HL-60/S4 treated with phorbol 12-myristate 13-acetate at 8.2 ng/mL for 4 days and 3 days (cell line): ENCODE measurements around the gene WSCD2.

ENCODE experiments used
- in situ Hi-C: fragments of 300-500 bp; cut with MboI; formaldehyde crosslinking; loops from 2 replicates; pipeline ENCODE4 v1.15.0; 2022; ENCODE audit warnings: low sequenced_read_pairs

Gene WSCD2

DNA sequence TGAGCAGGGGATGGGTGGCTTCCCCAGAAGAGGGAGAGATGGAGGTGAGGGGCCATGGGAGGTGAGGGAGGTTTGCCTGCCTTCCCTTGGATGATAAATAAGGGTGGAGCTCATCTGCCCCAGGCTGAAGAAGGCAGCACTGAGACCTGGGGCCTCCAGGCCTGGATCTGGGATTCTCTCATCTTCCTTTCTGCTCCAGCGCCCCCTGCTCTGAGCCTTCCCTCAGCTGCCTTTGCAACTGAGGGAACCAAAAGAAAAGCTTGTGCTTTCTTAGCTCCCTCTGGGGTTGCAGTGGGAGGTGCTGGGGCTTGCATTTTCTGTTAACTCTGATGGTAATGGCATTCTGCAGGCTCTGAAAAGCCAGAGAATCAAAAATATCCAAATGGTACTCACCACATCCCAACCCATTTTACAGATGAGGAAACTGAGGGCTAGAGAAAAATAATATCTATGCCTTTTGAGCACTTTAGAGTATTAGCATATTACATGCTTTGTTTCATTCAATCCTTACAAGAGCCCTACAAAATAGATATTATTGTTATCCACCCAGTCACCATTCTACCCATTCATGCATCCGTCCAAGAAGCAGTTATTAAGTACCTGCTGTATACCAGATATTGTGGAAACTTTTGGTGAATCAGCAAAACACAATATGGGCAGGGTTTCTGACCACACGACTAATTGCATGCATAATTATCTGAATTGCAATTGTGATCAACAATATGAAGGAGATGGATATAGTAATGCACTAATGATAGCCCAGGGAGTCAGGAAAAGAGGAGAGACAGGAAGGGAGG lies 102.2 kb downstream of the WSCD2 start:
- in situ Hi-C loops, result no loop called here

DNA sequence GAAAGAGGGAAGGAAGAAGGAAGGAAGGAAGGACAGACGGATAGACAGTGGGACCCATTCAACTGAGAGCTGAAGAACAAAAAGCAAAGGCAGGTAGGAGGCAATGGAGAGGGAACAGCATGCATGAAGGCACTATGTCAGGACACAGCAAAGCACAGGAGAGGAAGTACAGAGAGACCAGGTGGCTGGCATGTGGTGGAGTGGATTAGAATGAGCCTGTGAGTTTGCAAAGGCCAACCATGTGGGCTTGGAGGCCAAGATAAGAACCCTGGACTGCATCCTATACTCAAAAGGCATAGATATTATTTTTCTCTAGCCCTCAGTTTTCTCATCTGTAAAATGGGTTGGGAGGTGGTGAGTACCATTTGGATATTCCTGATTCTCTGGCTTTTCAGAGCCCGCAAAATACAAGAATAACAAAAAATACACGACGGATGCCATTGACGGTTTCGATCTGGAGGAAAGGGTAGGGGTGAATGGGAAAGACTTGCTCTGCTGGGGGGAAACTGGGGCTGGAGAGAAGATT lies 102.9 kb downstream of the WSCD2 start:
- in situ Hi-C loops, result no loop called here

DNA sequence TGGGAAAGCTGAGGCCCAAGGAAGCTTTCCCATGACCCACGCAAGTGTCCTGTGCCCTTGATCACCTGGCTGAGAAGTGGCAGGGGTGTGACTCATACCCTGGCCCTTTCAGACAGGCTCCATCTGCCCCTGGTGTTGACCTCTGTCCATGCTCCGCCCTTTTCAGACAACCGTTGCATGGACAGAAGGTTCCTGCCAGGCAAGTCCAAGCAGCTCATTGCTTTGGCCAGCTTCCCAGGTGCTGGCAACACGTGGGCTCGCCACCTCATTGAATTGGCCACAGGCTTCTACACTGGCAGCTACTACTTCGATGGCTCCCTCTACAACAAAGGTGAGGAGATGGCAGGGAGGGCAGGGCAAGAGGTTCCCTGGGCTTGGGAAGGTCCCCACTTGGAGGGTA lies 103.5 kb downstream of the WSCD2 start:
- in situ Hi-C loops, result no loop called here

DNA sequence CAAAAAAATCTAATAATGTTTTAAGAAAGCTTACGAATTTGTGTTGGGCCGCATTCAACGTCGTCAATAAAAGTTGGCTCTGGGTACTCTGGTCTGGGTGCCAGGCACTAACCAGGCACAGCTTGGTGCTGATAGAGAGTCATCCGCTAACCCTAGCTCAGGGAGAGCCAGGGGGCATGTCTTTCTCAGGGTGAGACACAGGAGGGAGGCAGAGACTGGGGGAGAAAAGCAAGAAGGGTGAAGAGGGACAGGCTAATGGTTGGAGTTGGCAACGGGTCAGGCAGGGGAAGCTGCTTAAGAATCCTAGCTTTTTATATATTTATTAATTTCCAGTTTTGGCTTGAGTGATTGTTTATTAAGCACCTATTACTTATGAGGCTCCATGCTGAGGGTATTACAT lies 105.1 kb downstream of the WSCD2 start:
- in situ Hi-C loops, result no loop called here

DNA sequence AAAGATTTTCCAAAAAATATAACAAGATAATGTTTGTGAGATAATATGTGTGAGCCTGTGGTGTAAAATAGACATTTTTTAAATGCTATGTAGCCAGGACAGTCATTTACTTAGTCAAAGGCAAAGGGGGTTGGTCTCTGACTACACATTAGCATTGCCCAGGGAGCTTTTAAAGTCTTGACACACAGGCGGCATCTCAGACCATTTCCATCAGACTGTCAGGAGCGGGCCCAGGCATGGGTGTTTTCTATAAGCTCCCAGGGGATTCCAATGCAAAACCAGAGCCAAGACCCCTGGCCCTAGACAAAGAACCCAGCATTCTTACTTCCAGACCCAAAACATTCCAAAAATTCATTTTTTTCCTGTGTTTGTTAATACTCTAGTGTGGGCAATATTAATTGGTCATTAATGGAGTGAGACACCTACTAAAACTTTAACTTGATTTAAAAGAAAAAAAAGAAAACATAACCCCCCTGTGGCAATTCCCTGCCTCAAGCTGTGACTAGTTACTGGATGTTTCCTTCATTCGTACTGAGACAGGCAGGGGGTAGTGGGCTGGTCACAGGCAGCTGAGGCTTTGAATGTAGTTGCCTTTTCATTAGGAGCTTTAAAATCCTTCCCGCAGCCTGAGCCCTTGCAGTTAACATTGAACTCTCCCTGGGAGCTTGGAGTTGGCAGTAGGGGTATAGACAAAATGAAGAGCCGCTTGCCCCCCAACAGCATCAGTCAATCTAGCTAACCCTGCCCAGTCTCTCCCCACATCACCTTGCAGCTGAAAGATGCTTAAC lies 106.3 kb downstream of the WSCD2 start:
- in situ Hi-C loops, result no loop called here

DNA sequence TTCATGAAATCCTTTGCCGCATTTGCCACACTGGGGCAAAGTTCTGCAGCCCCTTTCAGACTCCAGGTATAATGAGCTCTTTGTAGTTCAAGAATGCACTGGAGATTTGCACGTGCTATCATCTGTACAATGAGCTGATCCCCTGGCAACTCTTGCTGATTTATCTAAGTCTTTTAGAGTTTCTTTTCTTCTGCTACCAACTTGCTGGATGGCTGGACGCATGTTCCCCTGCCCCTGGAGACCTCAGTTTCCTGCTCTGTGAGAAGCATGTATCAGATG lies 106.8 kb downstream of the WSCD2 start:
- in situ Hi-C loops, result no loop called here

DNA sequence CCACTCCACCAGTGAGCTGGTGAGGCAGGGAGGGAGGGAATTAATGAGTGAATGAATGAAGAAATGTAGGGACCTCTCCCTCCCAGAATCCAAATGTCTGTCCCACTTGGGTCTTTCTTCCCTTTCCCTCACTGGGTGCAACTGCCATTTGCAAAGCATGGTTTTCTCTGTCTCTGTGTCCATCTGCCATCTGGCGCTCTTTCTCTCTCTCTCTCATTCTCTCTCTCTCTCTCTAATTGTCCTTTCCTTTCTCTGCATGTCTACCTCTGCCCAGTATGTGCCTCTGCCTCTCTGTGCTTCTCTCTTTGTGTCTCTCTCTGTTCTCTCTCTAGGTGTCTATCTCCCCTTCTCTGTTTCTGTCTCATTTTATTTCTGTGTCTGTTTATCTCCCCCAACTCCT lies 107.3 kb downstream of the WSCD2 start:
- in situ Hi-C loops, result no loop called here

DNA sequence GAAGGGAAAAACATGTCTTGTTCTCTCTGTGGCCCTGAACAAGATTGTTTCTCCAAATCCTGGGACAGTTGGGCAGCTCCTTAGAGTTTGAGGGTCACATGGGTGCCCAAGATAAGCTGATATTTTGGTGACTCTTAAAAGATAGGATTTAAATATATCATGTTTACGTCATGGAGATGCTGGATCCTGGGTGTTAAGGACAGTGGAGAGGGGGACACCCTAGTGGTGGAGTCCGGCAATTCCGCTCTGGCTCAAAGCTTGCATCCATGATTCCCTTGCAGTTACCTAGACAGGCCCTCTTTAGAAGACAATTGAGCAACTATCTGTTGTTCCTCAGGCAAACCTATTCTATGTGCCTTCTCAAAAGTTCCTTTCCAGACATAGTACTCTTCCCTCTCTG lies 108.2 kb downstream of the WSCD2 start:
- in situ Hi-C loops, result no loop called here

DNA sequence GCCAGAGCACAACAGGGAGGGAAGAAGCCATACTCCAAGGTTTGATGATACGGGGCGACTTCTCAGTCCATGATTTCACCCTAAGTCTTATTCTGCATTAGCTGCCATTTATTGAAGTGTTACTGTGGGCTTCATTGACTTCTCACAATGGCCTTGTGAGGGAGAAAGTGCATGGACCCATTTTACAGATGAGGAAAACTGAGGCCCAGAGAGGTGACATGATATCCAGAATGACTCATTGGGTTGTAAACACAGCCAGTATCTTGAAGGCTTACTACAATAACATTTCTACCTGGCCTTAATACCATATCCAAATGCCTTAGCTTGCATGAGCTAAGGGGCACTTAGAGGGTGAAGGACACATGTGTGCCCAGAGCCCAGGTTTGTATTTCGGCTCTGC lies 109.4 kb downstream of the WSCD2 start:
- in situ Hi-C loops, result no loop called here

DNA sequence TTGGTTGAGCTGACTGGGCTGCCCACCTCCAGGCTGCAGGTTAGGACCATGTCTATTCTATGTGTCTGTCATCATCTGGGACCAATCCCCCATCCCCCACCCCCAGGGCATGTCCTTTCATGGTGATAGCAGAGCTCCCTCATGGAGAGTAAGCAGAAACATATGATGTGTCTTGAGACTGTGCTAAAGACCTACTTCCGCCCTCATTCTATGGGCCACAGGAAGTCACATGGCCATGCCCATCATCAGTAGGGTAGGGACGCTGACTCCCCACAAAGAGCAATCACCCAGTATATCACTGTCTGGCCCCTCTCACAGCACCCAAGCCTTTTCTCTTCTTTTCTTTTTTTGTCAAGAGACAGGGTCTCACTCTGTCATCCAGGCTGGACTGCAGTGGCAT lies 110.3 kb downstream of the WSCD2 start:
- in situ Hi-C loops, result no loop called here

DNA sequence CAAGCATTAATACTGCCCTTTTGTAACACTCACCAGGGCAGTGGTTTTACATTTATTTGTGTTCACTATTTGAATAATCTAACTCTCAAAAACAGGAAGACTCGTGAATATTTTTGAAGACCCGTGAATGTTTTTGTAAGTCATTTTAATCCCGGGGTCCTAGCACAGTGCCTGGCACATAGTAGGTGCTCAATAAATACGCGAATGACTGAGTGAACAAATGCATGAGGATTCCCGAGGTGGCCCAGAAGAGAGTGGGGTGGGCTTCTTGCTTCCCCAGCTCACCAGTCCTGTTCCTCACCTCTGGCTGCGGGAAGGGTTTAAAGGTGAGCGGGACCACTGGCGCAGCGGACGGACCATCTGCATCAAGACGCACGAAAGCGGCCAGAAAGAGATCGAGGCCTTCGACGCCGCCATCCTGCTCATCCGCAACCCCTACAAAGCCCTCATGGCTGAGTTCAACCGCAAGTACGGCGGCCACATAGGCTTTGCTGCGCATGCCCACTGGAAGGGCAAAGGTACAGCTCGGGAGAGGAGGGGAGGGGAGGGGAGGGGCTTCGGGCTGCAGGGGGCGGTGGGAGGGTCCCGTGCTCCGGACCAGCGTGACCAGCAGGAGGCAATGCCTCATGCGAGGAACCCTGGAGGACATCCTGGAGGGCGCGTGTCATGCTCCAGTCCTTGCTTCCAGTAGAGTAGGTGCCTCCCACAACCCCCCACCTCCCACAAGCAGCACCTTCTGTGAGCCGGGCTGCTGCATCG lies 111.1 kb downstream of the WSCD2 start:
- in situ Hi-C loops, result no loop called here

DNA sequence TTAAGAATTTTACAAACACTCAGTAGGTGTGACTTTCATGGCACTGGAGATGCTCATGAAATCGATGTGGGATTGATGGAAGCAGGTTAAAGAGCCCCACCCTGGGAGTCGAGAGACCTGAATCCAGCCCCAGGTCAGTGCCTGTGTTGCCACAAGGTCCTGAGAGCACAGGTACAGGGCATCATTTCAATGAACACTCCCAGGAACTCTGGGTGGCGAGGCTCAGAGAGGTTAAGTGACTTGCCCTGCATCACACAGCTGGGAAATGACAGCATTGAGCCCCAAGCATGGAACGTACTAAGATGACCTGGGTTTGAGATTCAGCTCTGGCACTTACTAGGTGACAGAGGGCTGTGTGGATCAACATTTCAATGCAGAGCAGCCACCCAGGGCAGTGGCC lies 111.8 kb downstream of the WSCD2 start:
- in situ Hi-C loops, result no loop called here

DNA sequence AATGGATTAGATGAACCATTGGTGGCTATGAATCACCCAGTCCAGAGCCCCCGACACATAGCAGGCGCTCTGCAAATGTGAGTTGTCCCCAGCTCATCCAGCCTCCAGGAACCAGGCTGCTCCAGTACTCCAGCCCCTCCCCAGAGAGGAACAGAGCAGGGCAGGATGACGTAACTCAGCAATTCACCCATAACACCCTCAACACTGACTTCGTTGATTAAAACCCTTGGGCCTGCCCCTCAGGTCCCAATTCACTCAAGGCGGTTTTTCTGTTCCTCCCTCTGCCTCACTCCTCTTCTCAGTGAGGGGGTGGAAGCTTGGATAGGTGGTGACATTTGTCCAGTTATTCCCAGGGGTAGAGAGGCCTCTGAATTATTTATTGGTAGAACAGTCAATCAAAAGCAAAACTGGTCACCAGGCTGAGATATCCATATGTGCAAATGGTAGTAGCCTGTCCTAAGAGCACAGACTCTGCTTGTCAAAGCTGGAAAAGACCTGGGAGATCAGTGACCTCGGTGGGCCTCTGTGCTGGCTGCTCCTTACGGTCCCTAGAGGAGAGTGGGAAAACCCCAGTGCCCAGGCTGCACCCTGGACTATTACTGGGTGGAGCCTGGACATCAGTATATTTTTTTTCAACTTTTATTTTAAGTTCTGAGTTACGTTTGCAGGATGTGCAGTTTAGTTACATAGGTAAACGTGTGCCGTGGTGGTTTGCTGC lies 113.1 kb downstream of the WSCD2 start:
- in situ Hi-C loops, result no loop called here

DNA sequence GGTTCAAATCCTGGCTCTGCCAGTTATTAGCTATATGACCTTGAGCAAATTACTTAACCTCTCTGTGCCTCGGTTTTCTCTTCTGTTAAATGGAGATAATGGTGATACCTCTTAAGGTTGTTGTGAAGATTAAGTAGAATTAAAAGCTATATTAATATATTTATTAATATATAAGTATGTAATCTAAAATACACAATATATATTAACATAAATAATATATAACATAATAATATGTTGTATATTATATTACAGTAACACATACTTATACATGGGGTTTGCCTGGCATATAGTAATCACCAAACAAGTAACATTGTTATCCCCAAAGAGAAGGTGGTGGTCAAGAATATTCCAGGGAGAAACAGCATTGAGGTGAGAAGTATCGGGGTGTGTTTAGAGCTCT lies 118.0 kb downstream of the WSCD2 start:
- in situ Hi-C loops, result no loop called here

DNA sequence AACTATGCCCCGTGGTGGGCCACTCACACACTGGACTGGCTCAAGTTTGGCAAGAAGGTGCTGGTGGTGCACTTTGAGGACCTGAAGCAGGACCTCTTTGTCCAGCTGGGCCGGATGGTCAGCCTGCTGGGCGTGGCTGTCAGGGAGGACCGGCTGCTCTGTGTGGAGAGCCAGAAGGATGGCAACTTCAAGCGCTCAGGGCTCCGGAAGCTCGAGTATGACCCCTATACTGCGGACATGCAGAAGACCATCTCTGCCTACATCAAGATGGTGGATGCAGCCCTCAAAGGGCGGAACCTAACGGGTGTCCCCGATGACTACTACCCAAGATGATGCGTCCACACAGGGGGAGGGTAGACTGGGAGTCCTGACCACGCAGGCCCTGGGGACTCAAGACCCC lies 118.9 kb downstream of the WSCD2 start:
- in situ Hi-C loops, result no loop called here

DNA sequence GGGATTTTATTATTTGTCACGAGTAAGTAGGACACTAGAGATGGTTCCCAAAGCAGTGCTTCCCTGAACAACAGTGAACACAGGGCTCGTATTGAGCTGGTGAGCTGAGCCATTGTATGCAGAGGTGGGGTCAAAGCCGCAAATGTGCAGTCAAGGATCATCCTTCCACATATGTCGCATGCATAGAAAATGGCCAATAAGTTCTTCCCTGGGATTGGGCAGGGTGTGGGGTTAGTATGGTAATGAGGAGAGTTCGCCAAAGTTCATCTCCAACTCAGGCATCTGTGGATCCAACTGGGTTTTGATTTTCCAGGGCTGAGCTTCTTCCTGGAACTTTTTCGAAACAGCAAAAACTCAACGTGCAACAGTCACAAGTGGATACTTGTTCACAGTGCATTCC lies 123.4 kb downstream of the WSCD2 start:
- in situ Hi-C loops, result no loop called here

DNA sequence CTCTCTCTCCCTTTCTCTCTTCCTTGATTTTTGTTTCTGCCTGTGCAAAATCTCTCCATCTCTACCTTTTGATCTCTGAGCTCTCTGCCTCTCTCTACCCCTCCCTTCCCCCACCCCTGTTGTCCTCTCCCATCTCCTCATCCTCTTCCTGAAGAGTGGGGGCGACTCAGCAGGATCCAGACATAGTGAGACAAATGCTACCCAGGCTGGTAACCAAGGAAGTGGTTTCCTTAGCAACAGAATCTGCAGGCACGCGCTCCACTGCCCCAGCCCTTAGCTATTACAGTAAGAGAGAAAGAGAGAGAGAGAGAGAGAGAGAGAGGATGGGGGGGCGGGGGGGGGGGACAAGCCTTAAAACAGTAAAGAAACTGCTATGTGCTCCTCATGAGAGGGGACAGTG lies 124.5 kb downstream of the WSCD2 start:
- in situ Hi-C loops, result no loop called here

DNA sequence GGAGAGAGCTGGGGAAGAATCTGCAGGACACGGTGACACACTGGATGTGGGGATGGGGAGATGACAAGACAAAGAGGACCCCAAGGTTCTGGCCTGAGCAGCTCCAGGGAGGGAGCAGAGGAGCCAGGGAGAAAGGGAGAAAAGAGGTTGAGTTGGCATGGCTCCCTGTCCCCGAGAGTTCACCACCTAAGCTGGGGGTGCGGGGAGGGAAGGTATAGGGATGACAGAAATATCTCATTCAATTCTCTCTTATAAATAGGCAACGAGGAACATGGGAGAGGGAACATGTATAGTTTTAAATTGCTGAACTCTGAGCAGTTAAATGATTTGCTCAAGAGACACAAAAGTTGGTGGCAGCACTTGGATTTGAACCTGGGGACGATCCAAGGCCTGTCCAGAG lies 124.9 kb downstream of the WSCD2 start:
- in situ Hi-C loops, result no loop called here

DNA sequence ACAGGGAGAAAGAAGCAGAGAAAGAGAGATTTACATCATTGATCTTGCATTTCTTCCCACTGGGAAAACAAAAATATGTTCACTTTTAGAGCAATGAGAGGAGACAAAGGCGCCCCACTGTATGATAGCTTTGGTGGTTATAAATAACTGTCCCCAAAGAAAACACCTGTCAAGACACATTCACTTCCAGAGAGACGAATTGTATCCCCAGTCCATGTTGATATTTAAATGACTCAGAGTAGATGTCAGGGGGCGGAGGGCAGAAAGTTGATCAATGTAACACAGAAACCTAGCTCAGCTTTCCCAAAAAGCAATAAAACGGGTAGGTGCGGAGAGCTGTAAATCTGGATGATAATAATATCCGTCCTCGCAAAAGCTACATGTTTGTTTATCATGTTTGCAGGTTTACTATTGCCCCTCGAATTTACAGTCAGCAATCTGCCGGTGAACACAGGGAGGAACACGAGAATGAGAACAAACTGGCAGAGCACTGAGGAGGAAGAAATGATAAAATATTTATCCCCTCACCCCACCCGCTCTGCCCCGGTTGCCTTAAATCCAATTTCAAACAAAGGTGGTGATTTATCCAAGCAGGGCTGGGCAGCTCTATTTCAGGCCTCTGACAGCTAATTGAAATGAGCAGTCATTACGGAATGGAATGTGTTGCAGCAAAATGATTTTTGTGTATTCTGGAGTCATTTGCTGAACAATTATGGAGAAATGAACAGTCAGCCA lies 125.6 kb downstream of the WSCD2 start:
- in situ Hi-C loops, result no loop called here

DNA sequence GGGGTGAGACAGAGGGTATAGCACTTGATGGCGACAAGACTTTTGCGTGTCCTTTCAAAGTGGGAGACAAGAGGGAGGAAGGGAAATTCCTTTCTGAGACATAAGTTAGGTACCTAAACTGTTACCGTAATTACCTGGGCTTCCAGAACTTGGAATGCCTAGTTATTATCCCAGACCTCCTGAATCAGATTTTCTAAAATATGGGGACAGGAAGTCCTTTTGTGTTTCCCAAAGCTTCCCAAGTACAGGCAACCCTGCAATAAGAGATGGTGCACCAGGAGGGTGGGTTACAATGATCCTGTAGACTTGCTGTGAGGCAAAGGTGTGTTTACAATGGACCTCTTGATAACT lies 126.1 kb downstream of the WSCD2 start:
- in situ Hi-C loops, result no loop called here

DNA sequence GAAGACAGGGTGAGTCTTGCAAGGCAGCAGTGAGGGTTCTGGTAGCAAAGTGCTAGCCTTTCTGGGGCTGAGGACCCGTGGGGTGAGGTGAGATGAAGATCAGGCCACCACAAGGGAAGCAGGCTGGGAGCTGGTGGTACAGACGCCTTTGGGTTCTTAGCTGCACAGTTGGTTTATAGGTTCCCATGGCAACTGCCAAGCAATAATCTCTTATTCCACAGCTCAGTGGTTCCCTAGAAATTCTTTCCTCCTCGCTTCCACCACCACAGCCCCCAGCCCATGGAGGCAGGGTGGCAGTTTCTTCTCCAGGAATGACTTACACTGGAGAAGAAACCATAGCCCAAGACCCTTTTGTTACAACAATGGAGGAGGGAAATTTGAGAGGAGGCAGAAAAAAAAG lies 127.9 kb downstream of the WSCD2 start:
- in situ Hi-C loops, result no loop called here
